ENCODE data around the gene RC3H1. TPM values are rescaled to one million over a fixed set of nuclear protein-coding genes. Genes with fewer than 3 reads are reported as not detected.
"Not testable (repeated sequence)": the region's sequence is repeated elsewhere in the genome, so short reads cannot be mapped to it uniquely, and the experiment has no call there.

RC3H1 gene, protein sequence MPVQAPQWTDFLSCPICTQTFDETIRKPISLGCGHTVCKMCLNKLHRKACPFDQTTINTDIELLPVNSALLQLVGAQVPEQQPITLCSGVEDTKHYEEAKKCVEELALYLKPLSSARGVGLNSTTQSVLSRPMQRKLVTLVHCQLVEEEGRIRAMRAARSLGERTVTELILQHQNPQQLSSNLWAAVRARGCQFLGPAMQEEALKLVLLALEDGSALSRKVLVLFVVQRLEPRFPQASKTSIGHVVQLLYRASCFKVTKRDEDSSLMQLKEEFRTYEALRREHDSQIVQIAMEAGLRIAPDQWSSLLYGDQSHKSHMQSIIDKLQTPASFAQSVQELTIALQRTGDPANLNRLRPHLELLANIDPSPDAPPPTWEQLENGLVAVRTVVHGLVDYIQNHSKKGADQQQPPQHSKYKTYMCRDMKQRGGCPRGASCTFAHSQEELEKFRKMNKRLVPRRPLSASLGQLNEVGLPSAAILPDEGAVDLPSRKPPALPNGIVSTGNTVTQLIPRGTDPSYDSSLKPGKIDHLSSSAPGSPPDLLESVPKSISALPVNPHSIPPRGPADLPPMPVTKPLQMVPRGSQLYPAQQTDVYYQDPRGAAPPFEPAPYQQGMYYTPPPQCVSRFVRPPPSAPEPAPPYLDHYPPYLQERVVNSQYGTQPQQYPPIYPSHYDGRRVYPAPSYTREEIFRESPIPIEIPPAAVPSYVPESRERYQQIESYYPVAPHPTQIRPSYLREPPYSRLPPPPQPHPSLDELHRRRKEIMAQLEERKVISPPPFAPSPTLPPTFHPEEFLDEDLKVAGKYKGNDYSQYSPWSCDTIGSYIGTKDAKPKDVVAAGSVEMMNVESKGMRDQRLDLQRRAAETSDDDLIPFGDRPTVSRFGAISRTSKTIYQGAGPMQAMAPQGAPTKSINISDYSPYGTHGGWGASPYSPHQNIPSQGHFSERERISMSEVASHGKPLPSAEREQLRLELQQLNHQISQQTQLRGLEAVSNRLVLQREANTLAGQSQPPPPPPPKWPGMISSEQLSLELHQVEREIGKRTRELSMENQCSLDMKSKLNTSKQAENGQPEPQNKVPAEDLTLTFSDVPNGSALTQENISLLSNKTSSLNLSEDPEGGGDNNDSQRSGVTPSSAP
- 20.2 TPM for total RNA-seq
- long read RNA-seq, partial matches to known transcripts: 3 of 3 reads
- long read RNA-seq, other reads (novel, unspliced or antisense): 0 of 3 reads

DNA sequence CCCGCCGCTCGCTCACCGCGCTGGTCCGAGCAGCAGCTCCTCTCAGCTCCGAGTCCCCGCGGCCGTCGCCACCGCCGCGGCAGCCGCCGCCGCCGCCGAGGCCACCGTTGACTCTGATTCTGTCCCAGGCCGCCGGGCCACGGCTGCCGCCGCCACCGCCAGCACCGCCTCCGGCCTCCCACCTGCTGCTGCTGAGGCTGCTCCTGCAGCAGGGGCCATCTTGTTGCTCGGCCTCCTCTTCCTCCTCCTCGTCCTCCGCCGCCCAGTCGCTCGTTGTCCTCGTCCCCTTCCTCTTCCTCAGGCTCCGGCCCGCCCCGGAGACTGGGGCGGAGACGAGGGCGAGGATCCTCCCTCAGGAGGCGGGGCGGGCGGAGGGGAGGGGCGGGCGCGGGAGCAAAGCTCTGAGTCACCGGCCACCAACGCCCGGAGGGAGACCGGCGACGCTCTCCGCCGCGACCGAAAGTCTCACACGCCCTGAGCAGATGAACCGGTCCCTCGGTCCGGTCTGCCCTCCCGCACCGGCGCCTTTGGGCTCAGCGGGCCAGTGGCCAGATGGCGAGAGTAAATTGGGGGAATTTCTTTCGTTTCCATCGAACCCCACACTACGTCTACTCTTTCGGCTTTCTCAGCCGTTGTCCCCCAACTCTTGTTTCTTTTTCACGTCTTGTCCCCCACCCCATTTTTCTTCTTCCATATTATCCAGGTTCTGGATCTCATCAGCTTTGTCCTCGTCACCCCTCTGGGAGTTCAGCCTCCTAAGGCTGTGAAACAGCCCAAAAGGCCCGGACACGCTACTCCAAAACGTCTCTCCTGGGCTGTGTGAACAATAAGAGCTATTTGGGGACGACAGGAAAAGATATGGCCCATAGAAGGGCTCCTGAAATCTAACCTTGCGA is at the start of gene RC3H1:
TSS of gene RC3H1 (minus strand) at position 278 of the 896 bp plus-strand sequence. CDS start 29,372 bp downstream, outside the sequence.
- intact Hi-C loops (cut with DNase I): loop anchor here (5.0 to 10.0 kb wide), 3 partner anchors 135 to 1488 kb away; partner anchors contain the start of genes GAS5, RABGAP1L, SUCO and ZBTB37
- DNase-seq (ENCODE audit: missing footprints) (peak; percentile 97), ATAC-seq (peak; percentile 98)

DNA sequence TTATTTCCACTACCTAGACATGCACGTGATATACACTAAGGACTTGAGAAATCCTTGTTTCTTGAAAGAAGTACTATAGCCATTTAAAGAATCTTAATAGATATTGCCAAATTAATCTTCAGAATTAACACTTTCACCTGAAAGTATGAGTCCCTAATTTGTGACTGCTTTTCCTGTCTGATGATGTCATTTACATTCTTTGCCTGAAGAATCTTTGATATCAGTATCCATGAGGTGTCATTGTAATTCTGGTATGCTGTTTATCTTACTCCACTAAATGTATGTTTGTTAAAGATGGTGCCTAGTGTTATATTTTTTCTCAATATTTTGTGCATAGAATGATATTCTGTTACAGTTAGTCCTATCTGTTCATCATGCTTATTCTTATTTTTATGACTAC is 48.5 kb upstream of the RC3H1 start:
- ATAC-seq: no peak
- DNase-seq (ENCODE audit: missing footprints): no peak
- intact Hi-C loops (cut with DNase I): loop anchor here (10.0 kb wide), 2 partner anchors 96 to 196 kb away; no protein-coding TSS in a partner anchor

DNA sequence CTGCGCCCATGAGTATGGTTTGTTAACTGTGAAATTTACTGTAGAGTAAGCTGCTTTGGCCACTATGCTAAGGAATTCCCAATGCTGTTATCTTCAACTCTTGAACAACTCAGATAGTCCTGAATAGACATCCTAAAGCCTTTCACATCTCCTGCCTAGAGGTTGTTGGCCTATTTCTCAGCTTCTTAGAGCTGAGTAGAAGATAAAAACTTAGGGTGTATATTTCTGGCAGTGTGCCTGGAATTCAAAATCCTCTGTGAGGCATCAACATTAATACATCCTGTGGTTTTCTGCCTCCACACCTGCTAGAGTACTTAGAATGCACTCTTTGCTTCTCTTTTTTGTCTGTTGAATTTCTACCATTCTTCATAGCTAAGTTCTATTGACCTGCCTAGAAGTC is 45.8 kb upstream of the RC3H1 start:
- intact Hi-C loops (cut with DNase I): no loop called here
- DNase-seq (ENCODE audit: missing footprints): no peak
- no peak for ATAC-seq

DNA sequence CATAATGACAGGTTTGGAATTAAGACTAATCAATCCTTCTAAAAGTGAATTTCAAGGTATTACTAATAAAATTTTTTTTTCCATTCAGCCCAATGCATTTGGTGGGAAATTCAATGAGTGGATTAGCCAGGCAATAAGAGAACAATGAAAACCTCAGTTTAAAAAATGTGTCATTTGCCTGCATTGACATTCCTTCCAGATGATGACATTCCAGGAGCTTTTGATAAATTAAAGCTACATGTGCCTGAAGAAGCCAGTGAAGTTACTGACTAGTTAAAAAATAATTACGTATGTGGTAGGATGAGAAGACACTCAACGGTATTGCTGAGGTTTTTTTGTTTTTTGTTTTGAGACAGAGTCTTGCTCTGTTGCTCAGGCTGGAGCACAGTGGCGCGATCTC is 37.9 kb upstream of the RC3H1 start:
- ATAC-seq: no peak
- DNase-seq (ENCODE audit: missing footprints): no peak
- intact Hi-C loops (cut with DNase I): no loop called here

DNA sequence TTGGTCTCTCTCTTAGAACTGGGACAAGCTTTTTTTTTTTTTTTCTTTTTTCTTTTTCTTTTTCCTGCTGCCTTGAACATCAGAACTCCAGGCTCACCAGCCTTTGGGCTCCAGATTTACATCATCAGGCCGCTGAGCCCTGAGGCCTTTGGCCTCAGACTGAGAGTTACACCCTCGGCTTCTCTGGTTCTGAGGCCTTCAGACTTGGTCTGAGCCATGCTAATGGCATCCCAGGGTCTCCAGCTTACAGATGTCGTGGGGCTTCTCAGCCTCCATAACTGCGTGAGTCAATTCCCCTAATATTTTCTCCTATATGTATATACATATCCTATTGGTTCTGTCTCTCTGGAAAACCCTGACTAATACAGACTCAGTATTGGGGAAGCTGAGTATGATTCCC is 36.5 kb upstream of the RC3H1 start:
- intact Hi-C loops (cut with DNase I): no loop called here
- DNase-seq (ENCODE audit: missing footprints) (no peak), ATAC-seq (no peak)

DNA sequence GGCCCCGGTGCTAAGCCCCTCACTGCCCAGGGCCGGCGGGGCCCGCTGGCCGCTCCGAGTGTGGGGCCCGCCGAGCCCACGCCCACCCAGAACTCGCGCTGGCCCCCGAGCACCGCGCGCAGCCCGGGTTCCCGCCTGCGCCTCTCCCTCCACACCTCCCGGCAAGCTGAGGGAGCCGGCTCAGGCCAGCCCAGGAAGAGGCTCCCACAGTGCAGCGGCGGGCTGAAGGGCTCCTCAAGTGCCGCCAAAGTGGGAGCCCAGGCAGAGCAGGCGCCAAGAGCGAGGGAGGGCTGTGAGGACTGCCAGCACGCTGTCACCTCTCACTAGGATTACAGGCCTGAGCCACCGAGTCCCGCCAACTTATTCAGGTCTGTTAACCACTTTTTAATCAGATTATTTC is 34.5 kb upstream of the RC3H1 start:
- intact Hi-C loops (cut with DNase I); ATAC-seq; DNase-seq (ENCODE audit: missing footprints): not testable (repeated sequence)

DNA sequence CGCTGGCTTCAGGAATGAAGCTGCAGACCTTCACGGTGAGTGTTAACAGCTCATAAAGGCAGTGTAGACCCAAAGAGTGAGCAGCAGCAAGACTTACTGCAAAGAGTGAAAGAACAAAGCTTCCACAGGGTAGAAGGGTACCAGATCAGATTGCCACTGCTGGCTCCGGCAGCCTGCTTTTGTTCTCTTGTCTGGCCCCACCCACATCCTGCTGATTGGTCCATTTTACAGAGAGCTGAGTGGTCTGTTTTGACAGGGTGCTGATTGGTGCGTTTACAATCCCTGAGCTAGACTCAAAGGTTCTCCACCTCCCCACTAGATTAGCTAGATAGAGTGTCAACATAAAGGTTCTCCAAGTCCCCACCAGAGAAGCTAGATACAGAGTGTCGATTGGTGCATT is 33.6 kb upstream of the RC3H1 start:
- DNase-seq (ENCODE audit: missing footprints); intact Hi-C loops (cut with DNase I); ATAC-seq: not testable (repeated sequence)

DNA sequence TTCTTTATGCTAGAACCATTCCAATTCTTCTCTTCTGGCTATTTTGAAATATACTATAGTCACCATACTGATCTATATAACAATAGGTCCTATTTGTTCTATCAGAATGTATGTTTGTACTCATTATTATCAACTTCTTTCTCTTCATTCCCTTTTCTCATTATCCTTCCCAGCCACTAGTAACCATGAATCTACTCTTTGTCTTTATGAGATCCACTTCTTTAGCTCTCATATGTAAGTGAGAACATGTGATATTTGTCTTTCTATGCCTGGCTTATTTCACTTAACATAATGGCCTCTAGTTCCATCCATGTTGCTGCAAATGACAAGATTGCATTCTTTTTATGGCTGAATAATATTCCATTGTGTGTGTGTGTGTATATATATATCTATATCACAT is 31.7 kb upstream of the RC3H1 start:
- DNase-seq (ENCODE audit: missing footprints) (no peak), ATAC-seq (no peak)
- intact Hi-C loops (cut with DNase I): no loop called here

DNA sequence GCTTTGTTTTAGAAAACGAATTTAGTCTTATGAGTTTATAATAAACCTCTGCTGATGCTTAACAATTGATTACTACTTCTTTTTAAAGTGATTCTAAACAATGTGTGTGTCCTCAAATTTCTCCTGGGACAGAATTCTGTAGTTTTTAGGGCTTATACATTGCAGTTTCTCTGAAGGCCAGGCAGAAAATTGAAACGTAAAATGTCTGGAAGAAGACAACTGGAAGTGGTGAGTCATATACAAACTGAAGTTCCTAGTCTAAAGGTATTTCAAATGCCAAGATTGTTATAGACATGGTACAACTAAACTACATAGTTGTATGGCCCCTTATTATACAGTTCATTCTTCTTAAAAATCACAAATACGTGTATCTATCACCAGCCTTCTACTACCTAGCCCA is 30.5 kb upstream of the RC3H1 start:
- ATAC-seq: no peak
- intact Hi-C loops (cut with DNase I): no loop called here
- DNase-seq (ENCODE audit: missing footprints): no peak

DNA sequence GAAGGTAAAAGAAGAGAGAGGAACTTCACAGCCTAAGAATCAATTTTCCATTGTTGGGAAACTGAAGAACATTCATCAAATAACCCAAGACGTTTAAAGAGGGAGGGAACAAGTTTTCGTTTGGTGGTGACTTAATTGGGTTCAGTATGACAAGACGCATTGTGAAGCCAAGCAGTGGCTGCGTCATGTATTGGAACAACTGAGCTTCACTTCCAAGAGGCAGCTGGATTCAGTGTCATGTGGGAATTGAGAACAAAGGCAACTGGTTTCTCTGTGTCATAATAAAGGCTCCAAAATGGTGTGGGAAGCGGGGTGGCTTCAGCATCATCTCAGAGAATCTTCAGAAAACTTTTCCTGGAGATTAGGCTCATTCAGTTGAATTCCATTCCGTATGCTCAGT is 29.8 kb upstream of the RC3H1 start:
- intact Hi-C loops (cut with DNase I): no loop called here
- peak; percentile 78 for ATAC-seq
- no peak for DNase-seq (ENCODE audit: missing footprints)

DNA sequence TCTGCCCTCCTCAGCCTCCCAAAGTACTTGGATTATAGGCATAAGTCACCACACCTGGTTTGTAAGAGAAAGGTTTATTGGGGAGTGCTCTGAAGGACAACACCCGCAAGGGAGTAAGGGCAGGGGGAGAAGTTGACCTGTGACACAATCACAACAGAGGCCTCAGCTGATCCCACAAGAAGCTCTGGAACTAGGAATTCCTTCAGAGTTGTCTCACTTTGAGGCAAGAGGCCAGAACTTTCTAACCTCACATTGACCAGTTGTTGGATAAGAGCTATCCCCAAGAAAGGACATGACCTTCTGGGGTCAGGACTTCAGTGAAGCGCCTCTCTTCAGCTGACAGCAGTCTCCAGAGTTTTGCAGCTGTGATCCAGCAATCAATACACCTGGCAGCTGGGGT is 27.4 kb upstream of the RC3H1 start:
- ATAC-seq (no peak), DNase-seq (ENCODE audit: missing footprints) (no peak)
- intact Hi-C loops (cut with DNase I): no loop called here

DNA sequence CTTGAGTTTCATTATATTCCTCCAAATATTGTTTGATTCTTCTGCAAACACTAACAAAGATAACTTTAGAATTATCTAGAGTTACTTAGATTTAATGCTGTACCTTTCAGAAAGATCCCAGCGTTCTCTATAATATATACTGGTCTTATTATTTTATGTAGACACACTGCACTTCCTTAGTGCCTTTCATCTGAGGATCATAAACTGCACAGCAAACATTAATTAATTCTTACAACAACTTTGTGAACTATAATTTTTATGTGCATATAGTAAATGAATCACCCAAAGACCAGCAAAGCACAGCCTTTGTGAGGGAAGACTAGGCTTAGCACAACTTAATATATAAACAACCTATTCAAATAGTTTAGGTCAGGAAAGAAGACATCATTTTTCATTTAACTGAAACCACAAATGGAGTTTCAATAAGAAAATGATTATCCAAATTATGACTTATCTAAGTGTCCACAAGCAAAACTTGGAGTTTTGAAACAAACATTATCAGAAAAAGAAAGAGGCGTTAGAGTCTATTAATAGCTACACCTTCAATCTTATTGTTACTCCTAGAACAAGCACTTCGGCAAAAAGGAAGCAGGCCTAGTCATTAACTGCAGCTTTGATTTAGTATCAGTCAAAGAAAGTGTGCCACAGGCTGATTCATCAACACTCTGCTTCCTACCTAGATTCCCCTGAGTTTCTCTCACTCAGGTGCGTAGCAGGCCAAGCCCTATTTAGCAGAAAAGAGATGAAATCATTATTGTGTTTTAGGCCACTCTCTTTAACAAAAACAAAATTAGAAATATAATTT is 22.5 kb upstream of the RC3H1 start:
- intact Hi-C loops (cut with DNase I): no loop called here
- DNase-seq (ENCODE audit: missing footprints) (no peak), ATAC-seq (no peak)

DNA sequence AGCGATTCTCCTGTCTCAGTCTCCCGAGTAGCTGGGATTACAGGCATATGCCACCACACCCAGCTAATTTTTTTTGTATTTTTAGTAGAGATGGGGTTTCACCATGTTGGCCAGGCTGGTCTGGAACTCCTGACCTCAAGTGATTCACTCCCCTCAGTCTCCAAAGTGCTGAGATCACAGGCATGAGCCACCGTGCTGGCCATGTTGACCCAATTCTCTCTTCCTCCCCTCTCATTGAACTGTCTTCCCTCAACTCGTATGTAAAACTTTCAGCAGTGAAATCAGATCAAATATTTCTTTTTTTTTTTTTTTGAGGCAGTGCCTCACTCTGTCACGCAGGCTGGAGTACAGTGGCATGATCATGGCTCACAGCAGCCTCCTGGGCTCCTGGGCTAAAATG is 20.4 kb upstream of the RC3H1 start:
- ATAC-seq; intact Hi-C loops (cut with DNase I); DNase-seq (ENCODE audit: missing footprints): not testable (repeated sequence)

DNA sequence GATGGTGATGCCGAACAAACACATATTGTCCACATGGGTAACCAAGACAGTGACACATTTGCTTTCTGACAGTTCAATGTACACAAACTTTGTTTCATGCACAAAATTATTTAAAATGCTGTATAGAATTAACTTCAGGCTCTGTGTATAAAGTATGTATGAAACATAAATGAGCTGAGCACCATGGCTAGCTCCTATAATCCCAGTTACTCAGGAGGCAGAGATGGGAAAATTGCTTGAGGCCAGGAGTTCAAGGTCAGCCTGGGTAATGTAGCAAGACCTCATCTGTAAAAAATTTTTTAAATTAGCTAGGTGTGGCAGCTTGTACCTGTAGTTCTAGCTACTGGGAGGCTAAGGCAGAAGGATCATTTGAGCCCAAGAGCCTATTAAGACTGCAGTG is 19.2 kb upstream of the RC3H1 start:
- intact Hi-C loops (cut with DNase I): no loop called here
- DNase-seq (ENCODE audit: missing footprints): no peak
- no peak for ATAC-seq

DNA sequence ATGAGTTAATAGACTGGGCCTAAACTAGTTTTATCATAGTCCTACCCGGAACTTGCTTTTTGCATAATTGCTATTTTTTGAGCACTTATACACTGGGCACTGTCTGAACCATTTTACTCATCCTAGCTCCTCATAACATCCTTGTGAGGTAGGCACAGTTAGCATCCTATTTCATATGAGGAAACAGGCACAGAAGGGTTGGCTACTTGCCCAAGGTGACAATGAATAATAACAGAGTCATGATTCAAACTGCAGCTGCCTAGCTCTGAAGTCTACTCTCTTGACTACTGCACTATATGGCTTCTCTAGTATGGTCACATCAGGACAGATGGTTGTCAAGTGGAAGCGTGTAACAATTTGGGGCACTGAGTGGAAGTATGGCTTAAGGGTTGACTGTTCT is 18.2 kb upstream of the RC3H1 start:
- intact Hi-C loops (cut with DNase I): no loop called here
- ATAC-seq (no peak), DNase-seq (ENCODE audit: missing footprints) (no peak)

DNA sequence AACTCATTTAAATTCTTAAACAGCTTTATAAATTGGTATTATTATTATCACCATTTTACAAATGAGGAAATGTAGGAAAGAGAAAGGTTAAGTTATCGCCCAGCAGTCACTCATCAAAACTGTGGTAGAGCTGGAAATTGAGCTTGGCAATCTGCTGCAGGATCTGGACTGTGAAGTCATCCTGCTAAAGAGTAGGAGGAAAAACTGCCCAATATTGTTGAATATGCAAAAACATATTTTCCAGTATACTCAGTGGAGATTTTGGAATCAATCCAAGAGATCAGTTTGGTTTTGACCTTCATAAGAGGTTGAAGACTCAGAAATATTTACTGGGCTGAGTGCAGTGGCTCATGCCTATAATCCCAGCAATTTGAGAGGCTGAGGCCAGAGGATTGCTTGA is 16.9 kb upstream of the RC3H1 start:
- ATAC-seq (no peak), DNase-seq (ENCODE audit: missing footprints) (no peak)
- intact Hi-C loops (cut with DNase I): no loop called here

DNA sequence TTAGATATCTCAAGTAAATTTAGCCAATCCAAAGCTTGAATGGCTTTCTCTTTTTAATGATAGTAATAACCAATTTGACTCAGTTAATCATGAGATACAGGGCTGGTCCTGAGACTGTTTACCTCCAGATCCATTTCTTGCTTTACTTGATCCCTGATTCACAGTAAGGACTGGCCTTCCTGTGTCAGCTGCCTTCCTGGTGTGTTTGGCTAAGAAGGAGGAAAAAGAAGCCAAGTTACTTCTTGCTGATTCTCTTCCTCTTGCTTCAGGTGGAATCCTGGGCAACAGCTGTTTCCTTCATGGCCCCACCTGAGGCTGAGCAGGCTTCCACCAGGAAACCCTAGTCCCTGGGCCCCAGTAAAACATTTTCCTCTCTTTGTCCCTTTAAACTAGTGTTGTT is 14.6 kb upstream of the RC3H1 start:
- ATAC-seq: no peak
- DNase-seq (ENCODE audit: missing footprints): no peak
- intact Hi-C loops (cut with DNase I): no loop called here
